Glomerular endothelial cell (primary cell): ENCODE results near the gene SPSB1. TPM values are rescaled to one million over a fixed set of nuclear protein-coding genes. Genes with fewer than 3 reads are reported as not detected.

Experiments used
- DNase-seq: peaks from one replicate; pipeline ENCODE4 v3.0.0-alpha.2; 2011; ENCODE audit warnings: low read depth, low spot score; ENCODE audit errors: extremely low read depth
- total RNA-seq: library from RNA; depleted of rRNA; stranded (reverse); fragments of >200 nt; gene quantifications from 2 replicates; pipeline ENCODE4 v1.2.3, GENCODE V29; 2015

The SPSB1 gene
- total RNA-seq, 1 donor from 2014 or later, result 66.0 TPM

DNA sequence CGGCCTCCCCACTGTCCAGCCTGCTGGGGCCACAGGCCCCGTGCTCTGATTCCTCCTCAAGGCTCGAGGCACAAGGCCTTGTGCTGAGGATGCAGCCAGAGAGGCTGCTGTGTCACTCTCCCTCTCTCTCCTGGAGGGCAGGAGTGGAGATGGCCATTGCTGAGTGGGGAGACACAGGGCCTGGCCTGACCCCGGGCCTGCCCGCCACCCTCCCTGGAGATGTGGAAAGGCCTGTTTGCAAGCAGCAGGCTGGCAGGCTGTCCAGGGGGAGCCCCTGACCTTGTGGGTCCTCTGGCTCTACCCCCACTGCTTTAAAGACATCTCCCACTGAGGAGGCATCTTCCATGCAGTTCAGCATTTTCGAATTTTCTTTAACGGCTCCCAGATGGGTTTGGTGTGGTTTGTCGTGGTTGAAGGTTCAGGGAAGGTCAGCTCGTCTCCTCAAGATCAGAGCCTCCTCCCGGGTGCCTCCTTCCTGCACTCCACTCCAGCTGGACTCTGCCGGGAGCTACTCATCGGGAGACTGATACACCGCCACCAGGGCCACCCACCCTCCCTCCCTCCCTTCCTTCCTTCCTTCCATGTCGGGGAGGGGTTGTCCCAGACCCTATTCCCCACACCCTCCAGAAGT, 69.1 kb downstream of the SPSB1 start:
- DNase-seq, result no peak

- DNase-seq, result no peak
Measured at GRCh38 chr1:9362488-9362887, 69.8 kb downstream of the SPSB1 start.

GRCh38 chr1:9363061-9363471, 70.4 kb downstream of the SPSB1 start:
- no peak for DNase-seq

DNA sequence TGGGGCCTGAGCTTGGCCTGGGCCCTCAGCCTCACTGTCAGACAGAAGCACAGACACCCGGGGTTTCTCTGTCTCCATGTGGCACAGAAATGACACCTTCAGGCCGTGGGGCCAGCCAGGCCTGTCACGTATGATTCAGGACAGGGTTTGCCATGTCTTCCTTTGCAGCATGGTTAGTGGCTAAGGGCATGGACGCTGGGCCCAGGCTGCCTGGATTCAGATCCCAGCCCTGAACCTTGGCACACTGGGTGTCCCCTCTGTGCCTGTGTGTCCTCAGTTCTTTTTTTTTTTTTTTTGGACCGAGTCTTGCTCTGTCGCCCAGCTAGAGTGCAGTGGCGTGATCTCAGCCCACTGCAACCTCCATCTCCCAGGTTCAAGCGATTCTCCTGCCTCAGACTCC, 73.6 kb downstream of the SPSB1 start:
- DNase-seq, result no peak

GRCh38 chr1:9366943-9367780, 74.5 kb downstream of the SPSB1 start:
- no peak for DNase-seq

DNA sequence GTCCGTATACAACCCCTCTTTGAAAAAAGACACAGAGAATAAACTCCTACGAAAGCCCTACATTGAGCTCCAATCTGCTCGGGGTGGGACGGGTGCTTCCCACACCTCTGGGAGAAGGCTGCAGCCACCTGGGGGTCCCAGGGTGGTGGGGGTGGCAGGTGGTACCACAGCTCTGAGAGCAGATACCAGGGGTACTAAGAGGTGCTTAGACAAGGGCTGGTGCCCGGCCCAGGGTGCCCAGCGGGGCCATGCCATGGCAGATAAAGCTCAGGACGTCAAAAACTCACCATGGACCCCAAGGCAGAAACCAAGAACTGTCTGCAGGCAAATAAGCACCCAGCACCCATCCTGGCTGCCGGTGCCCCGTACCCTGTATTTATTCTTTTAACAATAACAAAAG, 75.1 kb downstream of the SPSB1 start:
- DNase-seq, result no peak

DNA sequence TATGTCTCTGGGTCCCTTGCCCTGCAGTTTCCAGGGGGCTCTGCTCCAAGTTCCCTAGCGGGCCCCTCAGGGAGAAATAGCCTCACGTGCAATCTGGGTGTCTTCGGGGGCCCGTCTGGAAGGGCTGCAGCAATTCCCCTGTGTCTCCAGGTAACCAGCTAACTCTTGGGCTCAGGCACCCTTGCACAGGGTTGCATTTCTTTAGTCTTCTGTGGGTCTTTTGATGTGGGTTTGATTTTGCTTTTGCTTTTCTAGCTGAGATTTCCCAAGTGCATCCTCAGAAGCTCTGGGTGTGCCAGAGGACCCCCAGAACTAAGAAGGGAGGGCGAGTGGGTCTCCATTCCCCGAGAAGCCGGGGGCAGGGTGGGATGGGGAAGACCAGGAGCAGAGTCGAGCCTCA, 75.7 kb downstream of the SPSB1 start:
- DNase-seq, result no peak

DNA sequence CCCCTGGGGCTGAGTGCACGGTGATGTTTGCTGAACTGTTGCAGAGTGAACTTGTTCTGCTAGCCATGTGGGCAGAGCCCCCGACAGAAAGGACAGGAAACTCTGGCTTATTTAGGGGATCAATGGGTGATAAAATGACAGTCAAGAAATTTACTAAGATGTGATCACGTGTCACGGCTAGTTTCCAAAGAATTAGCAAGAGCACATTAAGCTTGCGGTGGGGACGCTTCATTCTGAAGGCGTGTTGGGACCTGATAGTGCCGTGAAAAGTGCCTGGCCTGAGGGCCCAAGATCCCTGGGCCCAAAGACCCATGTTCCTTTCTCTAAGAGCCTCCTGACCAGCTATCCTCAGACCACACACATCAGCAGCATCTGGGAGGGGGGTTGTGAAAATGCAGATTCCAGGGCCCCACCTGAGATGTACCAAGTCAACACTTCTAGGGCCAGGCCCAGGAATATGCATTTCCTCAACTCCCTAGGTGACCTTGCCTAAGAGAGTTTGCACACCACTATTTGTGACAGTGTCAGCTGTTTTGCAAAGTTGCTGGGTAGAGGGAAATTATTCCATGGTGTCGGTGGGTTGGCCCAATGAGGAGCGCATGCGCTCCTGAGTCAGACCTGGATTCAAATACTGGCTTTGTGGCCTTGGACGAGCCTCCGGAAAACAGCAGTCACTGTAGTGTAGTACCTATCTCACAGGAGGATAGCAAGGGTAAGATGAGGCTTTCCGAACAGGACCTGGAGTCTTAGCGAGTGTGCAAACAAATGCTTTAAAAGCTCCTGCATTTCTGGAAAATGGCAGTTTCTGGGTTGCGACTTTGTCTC, 77.5 kb downstream of the SPSB1 start:
- no peak for DNase-seq

DNA sequence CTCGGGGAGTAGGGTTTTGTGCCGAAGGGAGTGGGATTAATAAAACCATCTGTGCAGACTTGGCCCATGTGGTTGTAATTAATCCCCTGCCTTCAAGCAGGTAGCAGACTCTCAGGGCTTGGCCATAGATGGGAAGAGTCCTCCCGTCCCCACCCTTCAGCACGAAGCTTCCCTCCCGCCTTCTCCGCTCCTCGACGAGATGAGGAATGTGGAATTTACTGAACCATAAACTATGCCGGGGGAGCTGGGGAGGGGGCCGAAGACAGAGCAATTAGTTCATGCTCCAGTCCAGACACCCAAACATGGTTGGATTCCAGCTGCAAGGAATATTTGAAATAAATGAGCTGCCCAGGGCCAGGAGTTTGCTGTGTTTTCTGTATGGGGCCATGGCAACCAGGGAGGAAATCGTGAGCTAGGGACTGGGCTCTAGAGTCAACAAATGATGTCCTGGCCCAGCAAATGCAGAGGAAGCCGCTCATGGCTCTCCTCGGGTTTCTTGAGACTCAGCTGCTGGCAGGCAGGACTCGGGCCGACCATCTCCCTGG, 78.8 kb downstream of the SPSB1 start:
- DNase-seq, result peak; percentile 67

DNA sequence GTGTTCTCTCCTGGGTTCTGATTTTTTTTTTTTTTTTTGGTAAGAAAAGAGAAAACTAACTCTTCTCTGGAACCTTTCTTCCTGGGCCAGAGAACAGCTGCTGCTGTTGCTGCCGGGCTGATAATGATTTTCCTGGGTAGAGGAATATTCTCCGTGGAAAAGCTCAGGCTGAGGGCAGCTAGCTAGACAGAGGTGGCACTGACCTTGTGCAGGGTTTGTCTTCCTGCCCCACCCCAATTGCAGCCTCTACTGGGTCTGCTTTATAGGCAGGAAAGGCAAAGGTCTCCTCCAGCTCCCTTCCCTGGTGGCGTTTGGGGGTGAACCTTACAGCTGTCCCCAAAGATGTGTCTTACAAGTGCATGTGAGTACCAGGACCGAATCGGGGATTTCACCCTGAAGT, 79.3 kb downstream of the SPSB1 start:
- no peak for DNase-seq

- DNase-seq, result no peak
Measured at GRCh38 chr1:9373619-9374018, 80.9 kb downstream of the SPSB1 start.

DNA sequence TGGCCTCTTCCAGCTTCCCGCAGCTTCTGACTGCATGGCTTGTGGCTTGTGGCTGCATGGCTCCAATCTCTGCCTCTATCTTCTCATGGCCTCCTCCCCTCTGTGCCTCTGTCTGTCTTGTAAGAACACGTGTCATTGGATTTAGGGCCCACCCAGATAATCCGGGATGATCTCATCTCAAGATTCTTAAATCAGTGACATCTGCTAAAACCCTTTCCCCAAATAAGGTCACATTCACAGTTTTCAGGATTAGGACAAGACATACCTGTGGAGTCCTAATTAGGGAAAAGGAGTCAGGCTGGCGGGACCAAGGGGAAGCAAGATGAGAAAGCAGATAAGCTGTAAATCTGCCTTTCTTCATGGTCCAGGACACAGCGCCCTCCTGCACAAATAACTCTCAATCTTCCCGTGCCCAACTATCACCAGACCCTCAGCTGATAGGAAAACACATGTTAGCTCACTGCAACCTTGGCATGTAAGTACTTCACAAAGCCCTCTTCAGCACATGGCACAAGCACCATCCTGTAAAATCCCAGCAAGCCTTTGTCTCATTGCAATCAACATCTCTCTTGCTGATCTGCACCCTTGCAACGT, 82.2 kb downstream of the SPSB1 start:
- DNase-seq, result no peak

GRCh38 chr1:9375912-9376311, 83.2 kb downstream of the SPSB1 start:
- DNase-seq, result no peak

GRCh38 chr1:9376430-9376829, 83.7 kb downstream of the SPSB1 start:
- no peak for DNase-seq

DNA sequence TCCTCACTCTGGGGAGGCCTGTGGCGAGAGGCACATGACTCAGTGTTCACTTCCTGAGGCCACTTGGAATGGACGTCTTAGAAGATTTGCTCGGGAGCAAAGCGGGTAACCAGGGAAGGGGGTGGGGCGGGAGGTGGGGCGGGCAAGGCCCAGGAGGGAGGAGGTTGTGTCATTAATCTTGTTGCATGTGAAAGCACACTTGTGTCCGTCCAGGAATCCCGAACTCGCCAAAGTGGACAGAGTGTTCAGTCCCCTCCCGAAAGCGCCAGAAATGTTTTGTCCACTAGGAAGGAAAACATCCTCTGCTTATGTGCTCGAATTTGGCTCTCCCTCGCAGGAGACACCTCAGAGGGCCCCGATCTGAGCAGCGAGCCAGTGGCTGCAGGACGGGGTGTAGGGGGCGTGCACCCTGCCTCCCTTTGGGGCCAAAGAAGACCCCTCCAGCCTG, 84.2 kb downstream of the SPSB1 start:
- no peak for DNase-seq

GRCh38 chr1:9378801-9379200, 86.1 kb downstream of the SPSB1 start:
- DNase-seq, result no peak

DNA sequence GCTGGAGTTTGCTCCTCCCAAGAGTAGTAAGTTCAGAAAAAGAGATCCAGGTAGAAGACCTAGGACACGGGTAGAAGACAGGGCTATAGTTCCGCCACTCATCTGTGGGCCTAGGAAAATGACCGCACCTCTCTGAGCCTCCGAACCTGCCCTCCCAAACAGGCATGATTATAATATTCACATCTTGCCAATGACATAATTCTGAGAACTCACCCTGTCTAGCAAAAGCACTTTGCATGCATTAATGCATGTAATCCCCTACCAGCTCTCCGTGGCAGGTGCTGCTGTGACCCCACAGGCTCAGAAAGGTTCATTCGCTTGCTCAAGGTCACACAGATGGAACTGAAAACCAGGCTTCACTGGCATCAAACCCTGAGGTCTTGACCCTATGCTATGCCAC, 88.0 kb downstream of the SPSB1 start:
- DNase-seq, result no peak

GRCh38 chr1:9382643-9383491, 90.2 kb downstream of the SPSB1 start:
- DNase-seq, result no peak

DNA sequence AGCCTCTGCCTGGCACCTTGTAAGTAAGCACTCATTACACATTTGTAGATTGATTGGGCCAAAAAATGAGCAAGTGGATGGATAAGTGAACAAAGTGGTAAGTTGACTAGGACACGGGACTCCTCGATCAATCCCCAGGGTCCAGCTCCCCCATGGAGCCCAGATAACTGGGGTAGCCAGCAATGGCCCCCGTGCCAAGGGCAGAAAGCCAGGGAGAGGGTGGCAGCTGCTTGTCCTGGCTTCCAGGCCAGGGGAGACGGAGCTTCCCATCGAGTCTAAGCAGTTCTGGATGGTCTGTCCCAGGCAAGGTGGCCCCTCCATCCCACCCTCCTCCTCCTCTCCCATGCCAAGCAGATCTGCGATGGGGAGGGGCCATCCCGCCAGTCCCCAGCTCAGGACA, 91.4 kb downstream of the SPSB1 start:
- DNase-seq, result no peak

GRCh38 chr1:9384751-9385245, 92.1 kb downstream of the SPSB1 start:
- no peak for DNase-seq
